Measurements from ENCODE around the gene DESI1. TPM values are rescaled to one million over a fixed set of nuclear protein-coding genes. Genes with fewer than 3 reads are reported as not detected.
A peak's percentile ranks its signal among the peaks of the same experiment; 100 is the strongest.
"Not testable (repeated sequence)": the region's sequence is repeated elsewhere in the genome, so short reads cannot be mapped to it uniquely, and the experiment has no call there.

DESI1 gene
- total RNA-seq, 4 donors from 2014 or later, result 25.6 to 32.9 (median 27.9) TPM

GRCh38 chr22:41576877-41577276 is 44.0 kb downstream of the DESI1 start:
- H3K27ac ChIP-seq, result no peak overlapping the region
- H3K27me3 ChIP-seq, result no peaks in the 10 kb centered on the region
- no peak overlapping the region for H3K4me3 ChIP-seq
- 93% methylated on average over 5 of the region's 9 CpGs for WGBS
- H3K36me3 ChIP-seq, result peaks cover 54% of the 10 kb centered on the region
- TF ChIP-seq CTCF (IDR thresholded peaks at IDR 0.05), result peak in 1 of 2 donors; percentile 34
- TF ChIP-seq EP300 (IDR thresholded peaks at IDR 0.05), result no peak
- DNase-seq (ENCODE audit: low spot score in 2 of 2), result no peak
- H3K4me1 ChIP-seq, result no peaks in the 10 kb centered on the region
- H3K9me3 ChIP-seq, result no peaks in the 10 kb centered on the region

- WGBS, result no CpG with 5 or more reads among the region's 15 CpGs
- no peak for DNase-seq (ENCODE audit: low spot score in 2 of 2)
Measured at GRCh38 chr22:41575533-41575932, 45.3 kb downstream of the DESI1 start.

GRCh38 chr22:41574847-41575381 is 45.9 kb downstream of the DESI1 start:
- peaks cover 47% of the 10 kb centered on the region for H3K36me3 ChIP-seq
- no peak overlapping the region for H3K4me3 ChIP-seq
- 61% methylated on average over 10 of the region's 26 CpGs for WGBS
- H3K27ac ChIP-seq, result no peak overlapping the region
- no peaks in the 10 kb centered on the region for H3K27me3 ChIP-seq
- DNase-seq (ENCODE audit: low spot score in 2 of 2), result peak in 1 of 2 donors; percentile 86
- H3K4me1 ChIP-seq, result no peaks in the 10 kb centered on the region
- H3K9me3 ChIP-seq, result no peaks in the 10 kb centered on the region
- TF ChIP-seq POLR2AphosphoS5 (IDR thresholded peaks at IDR 0.05), result no peak
- no peak for TF ChIP-seq POLR2A (IDR thresholded peaks at IDR 0.05)
- no peak for TF ChIP-seq CTCF (IDR thresholded peaks at IDR 0.05)
- no peak for TF ChIP-seq EP300 (IDR thresholded peaks at IDR 0.05)

More at GRCh38 chr22:41575533-41575932, 45.3 kb downstream of the DESI1 start:
- Histone ChIP-seq H3K4me1 (no peaks in the 10 kb centered on the region), H3K27ac (no peak overlapping the region), H3K9me3 (no peaks in the 10 kb centered on the region), H3K36me3 (peaks cover 51% of the 10 kb centered on the region), H3K4me3 (no peak overlapping the region), H3K27me3 (no peaks in the 10 kb centered on the region)
- TF ChIP-seq EP300 (IDR thresholded peaks at IDR 0.05) (no peak), POLR2AphosphoS5 (IDR thresholded peaks at IDR 0.05) (no peak), CTCF (IDR thresholded peaks at IDR 0.05) (no peak), POLR2A (IDR thresholded peaks at IDR 0.05) (no peak)

GRCh38 chr22:41573677-41574076 is 47.2 kb downstream of the DESI1 start:
- 88% methylated on average over 7 of the region's 11 CpGs for WGBS

GRCh38 chr22:41572305-41572704 is 48.5 kb downstream of the DESI1 start:
- peaks cover 21% of the 10 kb centered on the region for H3K36me3 ChIP-seq
- H3K27ac ChIP-seq; H3K27me3 ChIP-seq; H3K4me3 ChIP-seq; DNase-seq (ENCODE audit: low spot score in 2 of 2); H3K9me3 ChIP-seq; H3K4me1 ChIP-seq: not testable (repeated sequence)
- 96% methylated on average over 3 of the region's 3 CpGs for WGBS

More at GRCh38 chr22:41573677-41574076, 47.2 kb downstream of the DESI1 start:
- DNase-seq (ENCODE audit: low spot score in 2 of 2), result no peak
- TF ChIP-seq POLR2AphosphoS5 (IDR thresholded peaks at IDR 0.05) (no peak), EP300 (IDR thresholded peaks at IDR 0.05) (no peak), POLR2A (IDR thresholded peaks at IDR 0.05) (no peak), CTCF (IDR thresholded peaks at IDR 0.05) (no peak)
- Histone ChIP-seq H3K36me3 (peaks cover 35% of the 10 kb centered on the region), H3K27me3 (no peaks in the 10 kb centered on the region), H3K9me3 (no peaks in the 10 kb centered on the region), H3K4me1 (no peaks in the 10 kb centered on the region), H3K27ac (no peak overlapping the region), H3K4me3 (no peak overlapping the region)

- Histone ChIP-seq H3K4me1 (no peaks in the 10 kb centered on the region), H3K27ac (no peak overlapping the region), H3K36me3 (peaks cover 16% of the 10 kb centered on the region), H3K4me3 (no peak overlapping the region), H3K27me3 (no peaks in the 10 kb centered on the region), H3K9me3 (no peaks in the 10 kb centered on the region)
- no peak for DNase-seq (ENCODE audit: low spot score in 2 of 2)
- TF ChIP-seq POLR2A (IDR thresholded peaks at IDR 0.05), result no peak
- TF ChIP-seq CTCF (IDR thresholded peaks at IDR 0.05), result no peak
- no peak for TF ChIP-seq POLR2AphosphoS5 (IDR thresholded peaks at IDR 0.05)
- no peak for TF ChIP-seq EP300 (IDR thresholded peaks at IDR 0.05)
- no CpG with 5 or more reads among the region's 14 CpGs for WGBS
Measured at GRCh38 chr22:41571786-41572185, 49.1 kb downstream of the DESI1 start.
